Measurements from ENCODE around the gene FUT3. TPM values are rescaled to one million over a fixed set of nuclear protein-coding genes. Genes with fewer than 3 reads are reported as not detected.

Gene FUT3
- total and polyA plus RNA-seq, 9 of the 15 experiments (the other 6 are each of a cell fraction or from before 2014, with no cell fraction given) = 0.09 TPM; not detected in 8

- TF ChIP-seq TFAP4 (CRISPR knock-in tag; IDR thresholded peaks at IDR 0.05; ENCODE audit: borderline replicate concordance) (peak; percentile 95), ZFX (CRISPR knock-in tag; IDR thresholded peaks at IDR 0.05) (peak; percentile 63), ZNF395 (CRISPR knock-in tag; IDR thresholded peaks at IDR 0.05) (peak; percentile 97), ZNF766 (CRISPR knock-in tag; conservative IDR thresholded peaks at IDR 0.05) (peak; percentile 95), CBFA2T2 (conservative IDR thresholded peaks at IDR 0.05) (peak; percentile 98), CBX3 (IDR thresholded peaks at IDR 0.05; ENCODE audit: borderline replicate concordance in 1 of 2, low read length in 2 of 2) (peak in 1 of 2 experiments; percentile 69; a peak in 1 of 3 replicates), MLLT1 (IDR thresholded peaks at IDR 0.05) (peak in 1 of 2 experiments; percentile 77; a peak in 1 of 4 replicates), HMGN3 (IDR thresholded peaks at IDR 0.05; ENCODE audit: borderline replicate concordance, extremely low read depth, insufficient read length, low read depth, low read length) (peak; percentile 100), MXI1 (IDR thresholded peaks at IDR 0.05; ENCODE audit: low read depth, low read length) (peak; percentile 53; the same call in 1 of the 2 replicates), HDAC8 (tag; IDR thresholded peaks at IDR 0.05) (no peak), CHD2 (IDR thresholded peaks at IDR 0.05; ENCODE audit: low read depth, low read length) (peak; percentile 59), MITF (IDR thresholded peaks at IDR 0.05) (0 out of 2 replicates have a peak, but pooled peaks have one; percentile 30), ZMIZ1 (IDR thresholded peaks at IDR 0.05; ENCODE audit: low read depth in 2 of 2, low read length in 2 of 2) (peak in 1 of 2 experiments; percentile 95; a peak in 2 of 4 replicates), ELF1 (tag; IDR thresholded peaks at IDR 0.05) (0 out of 2 replicates have a peak, but pooled peaks have one; percentile 34), ZNF699 (CRISPR knock-in tag; IDR thresholded peaks at IDR 0.05; ENCODE audit: insufficient replicate concordance) (no peak), NEUROD1 (IDR thresholded peaks at IDR 0.05; ENCODE audit: borderline replicate concordance, low read depth, low read length, partially characterized antibody) (peak; percentile 88)
Observed at GRCh38 chr19:5799247-5800241, 51.7 kb downstream of the FUT3 start (continued).

Measured in K562 (cell line).